ENCODE measurements around the gene CHP2. TPM values are rescaled to one million over a fixed set of nuclear protein-coding genes. Genes with fewer than 3 reads are reported as not detected.
"Not testable (repeated sequence)": the region's sequence is repeated elsewhere in the genome, so short reads cannot be mapped to it uniquely, and the experiment has no call there.

Gene CHP2
- total RNA-seq, 2 experiments from 2014 or later = not detected

DNA sequence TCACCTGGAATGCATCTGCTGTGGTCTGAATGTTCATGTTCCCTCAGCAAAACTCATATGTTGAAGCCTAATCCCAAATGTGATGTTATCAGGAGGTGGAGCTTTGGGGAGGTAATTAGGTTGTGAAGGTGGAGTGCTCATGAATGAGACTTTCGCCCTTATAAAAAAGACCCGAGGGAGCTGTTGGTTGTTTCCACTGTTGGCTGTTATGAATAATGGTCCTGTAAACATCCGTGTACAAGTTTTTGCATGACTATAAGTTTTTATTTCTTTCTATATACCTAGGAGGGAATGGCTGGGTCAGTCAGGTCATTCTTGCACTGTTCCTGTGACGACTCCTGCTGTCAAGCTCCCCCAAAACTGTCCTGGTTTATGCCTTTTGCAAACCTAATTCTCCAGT is 9.6 kb upstream of the CHP2 start:
- DNase-seq (no peak), ATAC-seq (ENCODE audit: poor library complexity) (no peak)
- peaks cover 70% of the 10 kb centered on the region for H3K27me3 Mint-ChIP-seq
- H3K27me3 ChIP-seq (ENCODE audit: control insufficient read depth in 1 of 2, insufficient read depth in 2 of 2, low read length in 2 of 2) = peaks cover 6 to 14% of the 10 kb centered on the region in 2 experiments
- POLR2A ChIA-PET = no interaction called here
- TF ChIP-seq, protein P1, sequence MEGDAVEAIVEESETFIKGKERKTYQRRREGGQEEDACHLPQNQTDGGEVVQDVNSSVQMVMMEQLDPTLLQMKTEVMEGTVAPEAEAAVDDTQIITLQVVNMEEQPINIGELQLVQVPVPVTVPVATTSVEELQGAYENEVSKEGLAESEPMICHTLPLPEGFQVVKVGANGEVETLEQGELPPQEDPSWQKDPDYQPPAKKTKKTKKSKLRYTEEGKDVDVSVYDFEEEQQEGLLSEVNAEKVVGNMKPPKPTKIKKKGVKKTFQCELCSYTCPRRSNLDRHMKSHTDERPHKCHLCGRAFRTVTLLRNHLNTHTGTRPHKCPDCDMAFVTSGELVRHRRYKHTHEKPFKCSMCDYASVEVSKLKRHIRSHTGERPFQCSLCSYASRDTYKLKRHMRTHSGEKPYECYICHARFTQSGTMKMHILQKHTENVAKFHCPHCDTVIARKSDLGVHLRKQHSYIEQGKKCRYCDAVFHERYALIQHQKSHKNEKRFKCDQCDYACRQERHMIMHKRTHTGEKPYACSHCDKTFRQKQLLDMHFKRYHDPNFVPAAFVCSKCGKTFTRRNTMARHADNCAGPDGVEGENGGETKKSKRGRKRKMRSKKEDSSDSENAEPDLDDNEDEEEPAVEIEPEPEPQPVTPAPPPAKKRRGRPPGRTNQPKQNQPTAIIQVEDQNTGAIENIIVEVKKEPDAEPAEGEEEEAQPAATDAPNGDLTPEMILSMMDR (IDR thresholded peaks at IDR 0.05) = no peak
- no peak overlapping the region for H3K4me3 Mint-ChIP-seq
- no peak overlapping the region for H3K4me3 ChIP-seq (ENCODE audit: low read length)
- H3K36me3 Mint-ChIP-seq (ENCODE audit: low read depth) = no peaks in the 10 kb centered on the region
- intact Hi-C loops (cut with DNase I, micrococcal nuclease) = no loop called here
- H3K36me3 ChIP-seq (ENCODE audit: insufficient read depth, low read length) = no peaks in the 10 kb centered on the region
- no peaks in the 10 kb centered on the region for H3K4me1 Mint-ChIP-seq (ENCODE audit: low read depth)
- H3K27ac ChIP-seq (ENCODE audit: low read depth in 1 of 2, low read length in 2 of 2) = no peak overlapping the region
- CTCF ChIA-PET = no interaction called here
- H3K27ac Mint-ChIP-seq = no peak overlapping the region
- peaks cover 7% of the 10 kb centered on the region for H3K9me3 Mint-ChIP-seq
- H3K9me3 ChIP-seq (ENCODE audit: control insufficient read depth in 1 of 2, insufficient read depth in 1 of 2, low read length in 2 of 2) = no peaks in the 10 kb centered on the region
- no peaks in the 10 kb centered on the region for H3K4me1 ChIP-seq (ENCODE audit: insufficient read depth, low read length)

DNA sequence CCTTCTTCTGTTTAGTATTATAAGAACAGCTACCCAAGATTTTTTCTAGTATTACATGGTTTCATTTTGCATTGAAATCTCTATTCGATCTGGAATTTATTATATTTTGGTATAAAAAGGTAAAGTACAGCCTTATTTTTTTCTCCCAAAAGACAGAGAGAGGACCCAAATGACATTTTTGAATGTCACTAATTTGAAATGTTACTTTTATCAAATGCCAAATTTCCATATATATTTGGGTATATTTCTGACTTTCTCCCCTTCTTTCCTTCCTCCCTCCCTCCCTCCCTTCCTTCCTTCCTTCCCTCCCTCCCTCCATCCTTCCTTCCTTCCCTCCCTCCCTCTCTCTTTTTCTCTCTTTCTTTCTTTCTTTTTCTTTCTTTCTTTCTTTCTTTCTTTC is 6.2 kb upstream of the CHP2 start:
- ATAC-seq (ENCODE audit: poor library complexity) (no peak), DNase-seq (no peak)
- Histone ChIP-seq H3K27ac (ENCODE audit: low read depth in 1 of 2, low read length in 2 of 2) (no peak overlapping the region), H3K4me3 (ENCODE audit: low read length) (no peak overlapping the region), H3K27me3 (ENCODE audit: control insufficient read depth in 1 of 2, insufficient read depth in 2 of 2, low read length in 2 of 2) (peaks cover 8 to 14% of the 10 kb centered on the region in 2 experiments), H3K9me3 (ENCODE audit: control insufficient read depth in 1 of 2, insufficient read depth in 1 of 2, low read length in 2 of 2) (no peaks in the 10 kb centered on the region), H3K36me3 (ENCODE audit: insufficient read depth, low read length) (no peaks in the 10 kb centered on the region), H3K4me1 (ENCODE audit: insufficient read depth, low read length) (no peaks in the 10 kb centered on the region)
- Mint-ChIP-seq H3K4me3 (no peak overlapping the region), H3K4me1 (ENCODE audit: low read depth) (no peaks in the 10 kb centered on the region), H3K27me3 (peaks cover 69% of the 10 kb centered on the region), H3K9me3 (peaks cover 7% of the 10 kb centered on the region), H3K27ac (no peak overlapping the region), H3K36me3 (ENCODE audit: low read depth) (no peaks in the 10 kb centered on the region)
- TF ChIP-seq, protein P1 (IDR thresholded peaks at IDR 0.05) = no peak
- CTCF ChIA-PET = no interaction called here
- intact Hi-C loops (cut with DNase I, micrococcal nuclease) = no loop called here
- POLR2A ChIA-PET = no interaction called here

DNA sequence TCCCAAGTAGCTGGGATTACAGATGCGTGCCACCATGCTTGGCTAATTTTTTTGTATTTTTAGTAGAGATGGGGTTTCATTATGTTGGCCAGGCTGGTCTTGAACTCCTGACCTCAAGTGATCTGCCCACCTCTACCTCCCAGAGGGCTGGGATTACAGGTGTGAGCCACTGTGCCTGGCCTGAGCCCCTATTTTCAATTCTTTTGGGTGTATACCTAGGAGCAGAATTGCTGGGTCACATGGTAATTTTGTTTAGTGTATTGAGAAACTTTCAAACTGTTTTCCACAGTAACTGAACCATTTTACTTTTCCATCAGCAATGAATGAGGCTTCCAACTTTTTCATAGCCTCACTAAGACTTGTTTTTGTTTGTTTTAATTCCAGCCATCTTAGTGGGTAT is 3.8 kb upstream of the CHP2 start:
- H3K27me3 Mint-ChIP-seq = peaks cover 65% of the 10 kb centered on the region
- H3K4me3 ChIP-seq (ENCODE audit: low read length); H3K27ac Mint-ChIP-seq; POLR2A ChIA-PET; CTCF ChIA-PET; H3K27ac ChIP-seq (ENCODE audit: low read depth in 1 of 2, low read length in 2 of 2); H3K36me3 ChIP-seq (ENCODE audit: insufficient read depth, low read length); ATAC-seq (ENCODE audit: poor library complexity); H3K9me3 Mint-ChIP-seq; H3K4me1 Mint-ChIP-seq (ENCODE audit: low read depth); DNase-seq; H3K36me3 Mint-ChIP-seq (ENCODE audit: low read depth); H3K4me3 Mint-ChIP-seq: not testable (repeated sequence)
- intact Hi-C loops (cut with DNase I, micrococcal nuclease) = loop anchor here in 1 of 2 experiments (5.0 kb wide), 1 partner anchor 49 kb away; no protein-coding TSS in a partner anchor
- H3K27me3 ChIP-seq (ENCODE audit: control insufficient read depth in 1 of 2, insufficient read depth in 2 of 2, low read length in 2 of 2) = peaks cover 26 to 34% of the 10 kb centered on the region in 2 experiments
- H3K9me3 ChIP-seq (ENCODE audit: control insufficient read depth in 1 of 2, insufficient read depth in 1 of 2, low read length in 2 of 2) = peaks cover 0 to 17% of the 10 kb centered on the region in 2 experiments
- peaks cover 13% of the 10 kb centered on the region for H3K4me1 ChIP-seq (ENCODE audit: insufficient read depth, low read length)

DNA sequence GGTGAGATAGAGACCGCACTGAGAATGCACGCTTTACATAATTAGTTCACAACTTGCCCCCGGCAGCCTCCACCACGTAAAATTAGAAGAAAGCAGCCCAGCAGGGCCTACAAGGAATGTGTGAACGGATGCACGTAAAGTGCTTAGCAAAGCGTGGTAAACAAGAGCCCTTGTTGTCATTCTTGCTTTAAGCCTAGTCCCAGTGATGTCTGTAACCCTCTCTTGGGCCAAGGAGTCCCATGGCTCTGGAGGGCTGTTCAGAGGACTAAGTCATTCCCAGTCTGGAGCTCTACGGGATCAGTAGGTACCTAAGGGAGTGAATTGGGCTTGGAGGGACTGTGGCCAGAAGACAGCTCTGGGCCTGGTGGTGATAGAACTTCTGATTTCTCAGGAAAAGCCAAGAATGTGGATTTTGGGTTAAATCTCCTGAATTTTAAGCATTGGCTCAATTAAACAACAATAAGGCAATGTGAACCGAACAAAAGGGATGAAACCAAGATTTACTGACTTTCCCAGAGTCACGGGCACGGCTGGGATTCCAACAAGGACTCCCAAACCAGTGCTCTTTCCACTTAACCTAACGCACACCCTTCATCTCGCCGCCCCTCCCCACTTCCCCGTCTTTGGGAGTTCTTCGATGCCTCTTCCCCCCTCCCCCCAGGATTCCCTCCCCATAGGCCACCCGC is 775 bp upstream of the CHP2 start:
- Mint-ChIP-seq H3K4me1 (ENCODE audit: low read depth) (no peaks in the 10 kb centered on the region), H3K27me3 (peaks cover 76% of the 10 kb centered on the region)
- CTCF ChIA-PET = no interaction called here

More for the DNA sequence above, 775 bp upstream of the CHP2 start:
- intact Hi-C loops (cut with DNase I, micrococcal nuclease) = loop anchor here in 1 of 2 experiments (5.0 kb wide), 1 partner anchor 52 kb away; no protein-coding TSS in a partner anchor
- no peaks in the 10 kb centered on the region for H3K36me3 Mint-ChIP-seq (ENCODE audit: low read depth)
- ATAC-seq (ENCODE audit: poor library complexity) (no peak), DNase-seq (no peak)
- POLR2A ChIA-PET = no interaction called here
- H3K9me3 Mint-ChIP-seq = no peaks in the 10 kb centered on the region
- peaks cover 0 to 17% of the 10 kb centered on the region in 2 experiments for H3K9me3 ChIP-seq (ENCODE audit: control insufficient read depth in 1 of 2, insufficient read depth in 1 of 2, low read length in 2 of 2)
- TF ChIP-seq, protein P1 (IDR thresholded peaks at IDR 0.05) = no peak
- H3K4me3 Mint-ChIP-seq = no peak overlapping the region
- H3K27ac ChIP-seq (ENCODE audit: low read depth in 1 of 2, low read length in 2 of 2) = no peak overlapping the region
- peaks cover 34 to 50% of the 10 kb centered on the region in 2 experiments for H3K27me3 ChIP-seq (ENCODE audit: control insufficient read depth in 1 of 2, insufficient read depth in 2 of 2, low read length in 2 of 2)
- no peak overlapping the region for H3K4me3 ChIP-seq (ENCODE audit: low read length)
- peaks cover 13% of the 10 kb centered on the region for H3K4me1 ChIP-seq (ENCODE audit: insufficient read depth, low read length)
- H3K27ac Mint-ChIP-seq = no peak overlapping the region
- H3K36me3 ChIP-seq (ENCODE audit: insufficient read depth, low read length) = no peaks in the 10 kb centered on the region

Data from CD4-positive, alpha-beta T cell (primary cell).